WTC11 (cell line): ENCODE results near the gene STAP2.

Experiments
- ETV6 ChIP-seq: sonication (generic); formaldehyde crosslinking; IDR thresholded peaks from 2 replicates; pipeline ENCODE4 v1.8.1; 2022; ENCODE audit warnings: mild to moderate bottlenecking, missing genetic modification reagents
- MYBL2 ChIP-seq: sonication (generic); formaldehyde crosslinking; IDR thresholded peaks from 2 replicates; pipeline ENCODE4 v1.8.1; 2023; ENCODE audit warnings: mild to moderate bottlenecking, moderate library complexity, missing genetic modification reagents
- NFATC4 ChIP-seq: fragments of 250-450 bp; sonication (Bioruptor Pico); IDR thresholded peaks from 2 replicates; pipeline ENCODE4 v1.9.0; 2021; ENCODE audit warnings: mild to moderate bottlenecking
- NFE2L1 ChIP-seq: sonication (generic); formaldehyde crosslinking; IDR thresholded peaks from 2 replicates; pipeline ENCODE4 v1.8.1; 2023; ENCODE audit warnings: missing genetic modification reagents
- TF ChIP-seq, protein P1 (sequence below): fragments of 200-600 bp; IDR thresholded peaks from 2 replicates; pipeline ENCODE4 v1.8.0; 2022; ENCODE audit warnings: antibody characterized with exemption
- TF ChIP-seq, protein P2 (sequence below): sonication (generic); formaldehyde crosslinking; IDR thresholded peaks from 2 replicates; pipeline ENCODE4 v1.8.0; 2023; ENCODE audit warnings: missing genetic modification reagents, mild to moderate bottlenecking, borderline replicate concordance

DNA sequence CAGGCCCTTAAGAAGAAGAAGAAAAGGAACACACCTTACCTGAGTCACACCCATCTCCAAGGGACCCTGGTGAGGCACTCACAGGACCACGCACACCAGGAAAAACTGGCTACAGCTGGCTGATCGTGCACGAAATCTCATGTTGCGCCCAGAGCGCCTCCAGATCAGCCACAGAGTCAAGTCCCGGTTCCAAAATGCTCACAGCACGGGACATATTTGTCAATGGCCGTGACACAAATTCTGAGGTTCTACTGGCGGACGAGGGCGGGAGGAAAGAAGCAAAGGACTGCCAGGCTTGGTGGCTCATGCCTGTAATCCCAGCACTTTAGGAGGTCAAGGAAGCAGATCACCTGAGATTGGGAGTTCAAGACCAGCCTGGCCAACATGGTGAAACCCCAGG is 40.3 kb upstream of the STAP2 start:
- TF ChIP-seq NFATC4 (CRISPR knock-in tag) (no peak), ETV6 (no peak), MYBL2 (CRISPR knock-in tag) (no peak), NFE2L1 (CRISPR knock-in tag) (no peak)
- TF ChIP-seq, protein P1, sequence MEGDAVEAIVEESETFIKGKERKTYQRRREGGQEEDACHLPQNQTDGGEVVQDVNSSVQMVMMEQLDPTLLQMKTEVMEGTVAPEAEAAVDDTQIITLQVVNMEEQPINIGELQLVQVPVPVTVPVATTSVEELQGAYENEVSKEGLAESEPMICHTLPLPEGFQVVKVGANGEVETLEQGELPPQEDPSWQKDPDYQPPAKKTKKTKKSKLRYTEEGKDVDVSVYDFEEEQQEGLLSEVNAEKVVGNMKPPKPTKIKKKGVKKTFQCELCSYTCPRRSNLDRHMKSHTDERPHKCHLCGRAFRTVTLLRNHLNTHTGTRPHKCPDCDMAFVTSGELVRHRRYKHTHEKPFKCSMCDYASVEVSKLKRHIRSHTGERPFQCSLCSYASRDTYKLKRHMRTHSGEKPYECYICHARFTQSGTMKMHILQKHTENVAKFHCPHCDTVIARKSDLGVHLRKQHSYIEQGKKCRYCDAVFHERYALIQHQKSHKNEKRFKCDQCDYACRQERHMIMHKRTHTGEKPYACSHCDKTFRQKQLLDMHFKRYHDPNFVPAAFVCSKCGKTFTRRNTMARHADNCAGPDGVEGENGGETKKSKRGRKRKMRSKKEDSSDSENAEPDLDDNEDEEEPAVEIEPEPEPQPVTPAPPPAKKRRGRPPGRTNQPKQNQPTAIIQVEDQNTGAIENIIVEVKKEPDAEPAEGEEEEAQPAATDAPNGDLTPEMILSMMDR = no peak
- TF ChIP-seq, protein P2, sequence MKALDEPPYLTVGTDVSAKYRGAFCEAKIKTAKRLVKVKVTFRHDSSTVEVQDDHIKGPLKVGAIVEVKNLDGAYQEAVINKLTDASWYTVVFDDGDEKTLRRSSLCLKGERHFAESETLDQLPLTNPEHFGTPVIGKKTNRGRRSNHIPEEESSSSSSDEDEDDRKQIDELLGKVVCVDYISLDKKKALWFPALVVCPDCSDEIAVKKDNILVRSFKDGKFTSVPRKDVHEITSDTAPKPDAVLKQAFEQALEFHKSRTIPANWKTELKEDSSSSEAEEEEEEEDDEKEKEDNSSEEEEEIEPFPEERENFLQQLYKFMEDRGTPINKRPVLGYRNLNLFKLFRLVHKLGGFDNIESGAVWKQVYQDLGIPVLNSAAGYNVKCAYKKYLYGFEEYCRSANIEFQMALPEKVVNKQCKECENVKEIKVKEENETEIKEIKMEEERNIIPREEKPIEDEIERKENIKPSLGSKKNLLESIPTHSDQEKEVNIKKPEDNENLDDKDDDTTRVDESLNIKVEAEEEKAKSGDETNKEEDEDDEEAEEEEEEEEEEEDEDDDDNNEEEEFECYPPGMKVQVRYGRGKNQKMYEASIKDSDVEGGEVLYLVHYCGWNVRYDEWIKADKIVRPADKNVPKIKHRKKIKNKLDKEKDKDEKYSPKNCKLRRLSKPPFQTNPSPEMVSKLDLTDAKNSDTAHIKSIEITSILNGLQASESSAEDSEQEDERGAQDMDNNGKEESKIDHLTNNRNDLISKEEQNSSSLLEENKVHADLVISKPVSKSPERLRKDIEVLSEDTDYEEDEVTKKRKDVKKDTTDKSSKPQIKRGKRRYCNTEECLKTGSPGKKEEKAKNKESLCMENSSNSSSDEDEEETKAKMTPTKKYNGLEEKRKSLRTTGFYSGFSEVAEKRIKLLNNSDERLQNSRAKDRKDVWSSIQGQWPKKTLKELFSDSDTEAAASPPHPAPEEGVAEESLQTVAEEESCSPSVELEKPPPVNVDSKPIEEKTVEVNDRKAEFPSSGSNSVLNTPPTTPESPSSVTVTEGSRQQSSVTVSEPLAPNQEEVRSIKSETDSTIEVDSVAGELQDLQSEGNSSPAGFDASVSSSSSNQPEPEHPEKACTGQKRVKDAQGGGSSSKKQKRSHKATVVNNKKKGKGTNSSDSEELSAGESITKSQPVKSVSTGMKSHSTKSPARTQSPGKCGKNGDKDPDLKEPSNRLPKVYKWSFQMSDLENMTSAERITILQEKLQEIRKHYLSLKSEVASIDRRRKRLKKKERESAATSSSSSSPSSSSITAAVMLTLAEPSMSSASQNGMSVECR (CRISPR knock-in tag) = no peak
